Thyroid gland (tissue), 4 donors: ENCODE results near the gene PSIP1. TPM values are rescaled to one million over a fixed set of nuclear protein-coding genes. Genes with fewer than 3 reads are reported as not detected.

Source experiments
- DNase-seq, 2 donors: peaks; one replicate each; pipeline ENCODE4 v3.0.0-alpha.2; 2019
- H3K27ac ChIP-seq, 3 donors: fragments of 200-600 bp; sonication (generic); 1 replicate in 2 of 3; 2 replicates in 1 of 3; pipeline ENCODE4 v1.5.1; 2016 to 2019; ENCODE audit warnings: mild to moderate bottlenecking in 1 of 3, moderate library complexity in 1 of 3
- H3K27me3 ChIP-seq: fragments of 200-600 bp; sonication (generic); one replicate; pipeline ENCODE4 v1.5.1; 2019
- H3K36me3 ChIP-seq, 2 donors: fragments of 200-600 bp; sonication (generic); one replicate each; pipeline ENCODE4 v1.5.1; 2016 to 2019
- H3K4me1 ChIP-seq, 2 donors: fragments of 200-600 bp; sonication (generic); one replicate each; pipeline ENCODE4 v1.5.1; 2017 to 2019
- H3K4me3 ChIP-seq, 3 donors: fragments of 200-600 bp; sonication (generic); replicated peaks in 1 of 3; 1 replicate in 2 of 3; 2 replicates in 1 of 3; pipeline ENCODE4 v1.5.1; 2016; ENCODE audit warnings: mild to moderate bottlenecking in 1 of 3
- H3K9me3 ChIP-seq: fragments of 200-600 bp; sonication (generic); one replicate; pipeline ENCODE4 v1.5.1; 2017
- CTCF ChIP-seq, 6 experiments: fragments of 200-600 bp in 3 of 6; fragments of 450-650 bp in 3 of 6; sonication (generic) in 3 of 6; IDR thresholded peaks; one replicate each; pipeline ENCODE4 v1.5.1; 2016 to 2019; ENCODE audit warnings: antibody characterized with exemption in 6 of 6, mild to moderate bottlenecking in 2 of 6, inconsistent platforms in 1 of 6, moderate library complexity in 1 of 6
- POLR2A ChIP-seq, 2 donors: fragments of 450-650 bp; IDR thresholded peaks; one replicate each; pipeline ENCODE4 v1.6.1; 2017; ENCODE audit warnings: antibody characterized with exemption in 2 of 2, mild to moderate bottlenecking in 2 of 2, moderate library complexity in 1 of 2
- WGBS, 2 donors: methylation state at CpG; one replicate each; pipeline ENCODE4 v1.1.5; 2017; 5-methylcytosine and 5-hydroxymethylcytosine counted together
- intact Hi-C: fragments of 100-400 bp; cut with DNase I; formaldehyde crosslinking; loops from one replicate; pipeline ENCODE4 v1.15.1; 2023
- total RNA-seq, 4 donors: library from RNA; depleted of rRNA; stranded (reverse); fragments of >200 nt; gene quantifications; one replicate each; pipeline ENCODE4 v1.2.3, GENCODE V29; 2016

The PSIP1 gene
- total RNA-seq, 4 donors from 2014 or later, result 52.9 to 103 (median 62.7) TPM

GRCh38 chr9:15525958-15526357, 15.2 kb upstream of the PSIP1 start:
- DNase-seq, result no peak
- H3K4me1 ChIP-seq, result no peaks in the 10 kb centered on the region
- H3K4me3 ChIP-seq, result no peak overlapping the region
- no peak overlapping the region for H3K27ac ChIP-seq
- H3K36me3 ChIP-seq, result no peaks in the 10 kb centered on the region
- 95 to 99% methylated on average over 2 of the region's 2 CpGs for WGBS, 2 donors
- intact Hi-C loops, result no loop called here
- TF ChIP-seq CTCF (IDR thresholded peaks at IDR 0.05) (no peak), POLR2A (IDR thresholded peaks at IDR 0.05) (no peak)
- no peaks in the 10 kb centered on the region for H3K9me3 ChIP-seq
- no peaks in the 10 kb centered on the region for H3K27me3 ChIP-seq

GRCh38 chr9:15524845-15525455, 14.2 kb upstream of the PSIP1 start:
- Histone ChIP-seq H3K36me3 (no peaks in the 10 kb centered on the region), H3K27me3 (no peaks in the 10 kb centered on the region), H3K9me3 (no peaks in the 10 kb centered on the region), H3K27ac (no peak overlapping the region), H3K4me3 (no peak overlapping the region), H3K4me1 (no peaks in the 10 kb centered on the region)
- 73% methylated on average over 8 of the region's 8 CpGs for WGBS, 2 donors
- intact Hi-C loops, result no loop called here
- no peak for DNase-seq
- no peak for TF ChIP-seq POLR2A (IDR thresholded peaks at IDR 0.05)
- TF ChIP-seq CTCF (IDR thresholded peaks at IDR 0.05), result no peak

GRCh38 chr9:15522130-15522755, 11.5 kb upstream of the PSIP1 start:
- no peaks in the 10 kb centered on the region for H3K27me3 ChIP-seq
- no peak for DNase-seq
- no peak overlapping the region for H3K27ac ChIP-seq
- H3K4me1 ChIP-seq, result no peaks in the 10 kb centered on the region
- TF ChIP-seq POLR2A (IDR thresholded peaks at IDR 0.05), result no peak
- no peak for TF ChIP-seq CTCF (IDR thresholded peaks at IDR 0.05)
- no peak overlapping the region for H3K4me3 ChIP-seq
- H3K9me3 ChIP-seq, result no peaks in the 10 kb centered on the region
- 93 to 94% methylated on average over 3 of the region's 3 CpGs for WGBS, 2 donors
- intact Hi-C loops, result no loop called here
- H3K36me3 ChIP-seq, result no peaks in the 10 kb centered on the region

- WGBS, 2 donors, result 70 to 72% methylated on average over 8 of the region's 8 CpGs
- Histone ChIP-seq H3K4me1 (no peaks in the 10 kb centered on the region), H3K4me3 (no peak overlapping the region), H3K36me3 (no peaks in the 10 kb centered on the region), H3K27ac (no peak overlapping the region), H3K9me3 (no peaks in the 10 kb centered on the region), H3K27me3 (no peaks in the 10 kb centered on the region)
- no peak for TF ChIP-seq POLR2A (IDR thresholded peaks at IDR 0.05)
- intact Hi-C loops, result no loop called here
- DNase-seq, result no peak
Measured at GRCh38 chr9:15521254-15521653, 10.5 kb upstream of the PSIP1 start.

GRCh38 chr9:15519831-15520230, 9.1 kb upstream of the PSIP1 start:
- Histone ChIP-seq H3K27ac (no peak overlapping the region), H3K27me3 (no peaks in the 10 kb centered on the region), H3K4me3 (no peak overlapping the region), H3K4me1 (no peaks in the 10 kb centered on the region), H3K36me3 (no peaks in the 10 kb centered on the region), H3K9me3 (no peaks in the 10 kb centered on the region)
- no peak for DNase-seq
- intact Hi-C loops, result no loop called here
- 82 to 91% methylated on average over 2 of the region's 2 CpGs for WGBS, 2 donors
- TF ChIP-seq POLR2A (IDR thresholded peaks at IDR 0.05) (no peak), CTCF (IDR thresholded peaks at IDR 0.05) (no peak)
